Subcutaneous abdominal adipose tissue (tissue), 5 donors: ENCODE measurements around the gene PTPN12.

ENCODE experiments used
- H3K27ac ChIP-seq: one replicate; pipeline ENCODE4 v1.7.0; 2013; ENCODE audit warnings: low read depth, mild to moderate bottlenecking, inconsistent platforms, low read length, moderate library complexity
- H3K27me3 ChIP-seq, 5 donors: one replicate each; pipeline ENCODE4 v1.7.0; 2013; ENCODE audit warnings: low read length in 5 of 5, inconsistent platforms in 1 of 5; ENCODE audit not compliant: control insufficient read depth in 5 of 5, insufficient read depth in 4 of 5
- H3K36me3 ChIP-seq, 5 donors: one replicate each; pipeline ENCODE4 v1.7.0; 2013; ENCODE audit warnings: low read length in 5 of 5; ENCODE audit not compliant: control insufficient read depth in 5 of 5, insufficient read depth in 5 of 5
- H3K4me1 ChIP-seq, 5 donors: one replicate each; pipeline ENCODE4 v1.7.0; 2013; ENCODE audit warnings: low read length in 5 of 5, mild to moderate bottlenecking in 3 of 5, moderate library complexity in 1 of 5; ENCODE audit not compliant: control insufficient read depth in 5 of 5, insufficient read depth in 5 of 5
- H3K4me3 ChIP-seq, 5 donors: one replicate each; pipeline ENCODE4 v1.7.0; 2013; ENCODE audit warnings: low read length in 5 of 5, low read depth in 1 of 5
- H3K9ac ChIP-seq, 5 donors: one replicate each; pipeline ENCODE4 v1.7.0; 2013; ENCODE audit warnings: low read length in 5 of 5, mild to moderate bottlenecking in 4 of 5, moderate library complexity in 3 of 5
- H3K9me3 ChIP-seq, 5 donors: one replicate each; pipeline ENCODE4 v1.7.0; 2013; ENCODE audit warnings: low read length in 5 of 5; ENCODE audit not compliant: control insufficient read depth in 5 of 5
- donor health status: healthy.
- donor health status: healthy.
- donor health status: healthy.
- donor health status: healthy.
- donor health status: healthy.

Gene PTPN12

DNA sequence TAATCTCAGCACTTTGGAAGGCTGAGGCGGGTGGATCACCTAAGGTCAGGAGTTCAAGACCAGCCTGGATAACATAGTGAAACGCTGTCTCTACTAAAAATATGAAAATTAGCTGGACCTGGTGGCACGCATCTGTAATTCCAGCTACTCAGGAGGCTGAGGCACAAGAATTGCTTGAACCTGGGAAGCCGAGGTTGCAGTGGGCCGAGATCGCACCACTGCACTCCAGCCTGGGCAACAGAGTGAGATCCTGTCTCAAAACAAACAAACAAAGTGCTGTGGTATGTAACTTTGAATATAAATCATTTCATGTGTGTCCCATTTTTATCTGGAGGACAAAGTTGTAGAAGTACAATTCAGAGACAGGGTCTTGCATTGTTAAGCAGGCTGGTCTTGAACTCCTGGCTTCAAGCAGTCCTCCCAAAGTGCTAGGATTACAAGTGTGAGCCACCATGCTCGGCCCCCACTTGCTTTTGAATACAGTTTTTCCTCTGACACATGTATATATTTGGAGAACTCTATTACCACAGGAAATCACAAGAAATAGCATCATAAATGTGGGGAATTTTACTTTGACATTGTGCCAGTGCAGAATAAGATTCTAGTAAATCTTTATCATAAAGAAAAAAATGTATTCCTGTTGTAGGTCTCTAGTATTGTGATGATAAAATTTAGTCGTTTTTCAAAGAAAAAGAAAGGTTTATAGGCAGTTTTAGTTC lies 32.6 kb downstream of the PTPN12 start:
- peaks cover 0 to 25% (median 17%) of the 10 kb centered on the region in 5 donors for H3K4me1 ChIP-seq
- H3K27ac ChIP-seq = no peak overlapping the region
- peaks cover 10 to 27% (median 16%) of the 10 kb centered on the region in 5 donors for H3K36me3 ChIP-seq
- H3K9me3 ChIP-seq = no peaks in the 10 kb centered on the region
- no peaks in the 10 kb centered on the region for H3K27me3 ChIP-seq
- H3K4me3 ChIP-seq = no peak overlapping the region
- no peak overlapping the region for H3K9ac ChIP-seq

GRCh38 chr7:77570330-77571011 lies 33.4 kb downstream of the PTPN12 start:
- Histone ChIP-seq H3K9ac (no peak overlapping the region), H3K36me3 (peaks cover 10 to 33% (median 20%) of the 10 kb centered on the region in 5 donors), H3K4me1 (peaks cover 0 to 25% (median 17%) of the 10 kb centered on the region in 5 donors)

DNA sequence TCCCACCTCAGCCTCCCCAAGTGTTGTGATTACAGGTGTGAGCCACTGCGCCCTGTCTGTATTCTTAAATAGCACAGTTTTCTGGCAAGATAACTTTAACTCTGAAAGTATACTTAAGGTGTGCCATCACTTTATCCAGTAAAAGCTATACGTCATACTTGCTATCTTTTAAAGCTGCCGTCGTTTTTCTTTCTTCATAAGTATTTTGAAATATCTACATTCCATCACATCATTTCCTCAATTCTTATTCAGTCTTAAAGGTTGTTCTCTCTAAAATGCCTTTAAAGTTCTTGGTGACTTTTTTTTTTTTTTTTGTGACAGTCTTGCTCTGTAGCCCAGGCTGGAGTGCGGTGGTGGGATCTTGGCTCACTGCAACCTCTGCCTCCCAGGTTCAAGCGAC lies 34.7 kb downstream of the PTPN12 start:
- Histone ChIP-seq H3K4me1 (peaks cover 0 to 14% (median 7%) of the 10 kb centered on the region in 5 donors), H3K27ac (no peak overlapping the region), H3K27me3 (no peaks in the 10 kb centered on the region), H3K9me3 (no peaks in the 10 kb centered on the region), H3K36me3 (peaks cover 10 to 46% (median 29%) of the 10 kb centered on the region in 5 donors), H3K4me3 (no peak overlapping the region), H3K9ac (no peak overlapping the region)

More at GRCh38 chr7:77570330-77571011, 33.4 kb downstream of the PTPN12 start:
- Histone ChIP-seq H3K4me3 (no peak overlapping the region), H3K9me3 (no peaks in the 10 kb centered on the region), H3K27me3 (no peaks in the 10 kb centered on the region), H3K27ac (no peak overlapping the region)

DNA sequence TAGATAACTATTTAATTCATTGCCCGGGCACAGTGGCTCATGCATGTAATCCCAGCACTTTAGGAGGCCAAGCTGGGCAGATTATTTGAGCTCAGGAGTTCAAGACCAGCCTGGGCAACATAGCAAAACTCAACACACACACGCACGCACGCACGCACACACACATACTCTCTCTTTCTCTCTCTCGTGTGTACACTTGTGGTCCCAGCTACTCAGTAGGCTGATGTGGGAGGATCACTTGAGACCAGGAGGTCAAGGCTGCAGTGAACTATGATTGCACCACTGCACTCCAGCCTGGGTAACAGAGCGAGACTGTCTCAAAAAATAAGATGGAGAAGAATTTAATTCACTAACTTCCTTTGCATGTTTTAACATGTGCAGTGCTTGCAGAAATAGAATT lies 38.1 kb downstream of the PTPN12 start:
- no peak overlapping the region for H3K9ac ChIP-seq
- no peaks in the 10 kb centered on the region for H3K9me3 ChIP-seq
- peaks cover 0 to 11% (median 4%) of the 10 kb centered on the region in 5 donors for H3K4me1 ChIP-seq
- H3K27me3 ChIP-seq = no peaks in the 10 kb centered on the region
- H3K27ac ChIP-seq = no peak overlapping the region
- H3K36me3 ChIP-seq = peaks cover 16 to 48% (median 31%) of the 10 kb centered on the region in 5 donors
- H3K4me3 ChIP-seq = no peak overlapping the region

DNA sequence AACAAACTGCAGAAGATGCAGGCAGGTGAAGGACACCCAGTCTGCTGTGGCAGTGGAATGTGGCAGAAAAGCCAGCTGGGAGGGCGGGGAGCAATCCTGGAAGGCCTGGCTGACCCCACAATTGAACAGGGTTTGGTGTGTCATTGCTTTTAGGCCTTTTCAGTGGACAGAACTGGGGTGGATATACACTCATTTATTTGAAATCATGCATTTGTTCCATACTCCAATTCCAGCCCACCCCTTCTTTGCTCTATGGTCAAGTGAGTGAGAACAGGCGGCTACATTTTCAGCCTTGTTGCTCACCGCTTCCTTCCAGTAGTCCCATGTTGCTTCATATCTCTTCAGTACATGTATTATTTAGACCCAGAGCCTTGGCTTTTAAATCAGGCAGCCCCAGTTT lies 39.8 kb downstream of the PTPN12 start:
- no peaks in the 10 kb centered on the region for H3K9me3 ChIP-seq
- no peak overlapping the region for H3K27ac ChIP-seq
- H3K4me1 ChIP-seq = peaks cover 0 to 7% (median 4%) of the 10 kb centered on the region in 5 donors
- peaks cover 16 to 47% (median 31%) of the 10 kb centered on the region in 5 donors for H3K36me3 ChIP-seq
- H3K9ac ChIP-seq = no peak overlapping the region
- H3K27me3 ChIP-seq = no peaks in the 10 kb centered on the region
- H3K4me3 ChIP-seq = no peak overlapping the region

GRCh38 chr7:77579797-77580196 lies 42.7 kb downstream of the PTPN12 start:
- Histone ChIP-seq H3K9ac (no peak overlapping the region), H3K9me3 (no peaks in the 10 kb centered on the region), H3K36me3 (peaks cover 5 to 25% (median 15%) of the 10 kb centered on the region in 5 donors), H3K4me3 (no peak overlapping the region), H3K27ac (no peak overlapping the region), H3K4me1 (peaks cover 0 to 7% (median 4%) of the 10 kb centered on the region in 5 donors), H3K27me3 (no peaks in the 10 kb centered on the region)

DNA sequence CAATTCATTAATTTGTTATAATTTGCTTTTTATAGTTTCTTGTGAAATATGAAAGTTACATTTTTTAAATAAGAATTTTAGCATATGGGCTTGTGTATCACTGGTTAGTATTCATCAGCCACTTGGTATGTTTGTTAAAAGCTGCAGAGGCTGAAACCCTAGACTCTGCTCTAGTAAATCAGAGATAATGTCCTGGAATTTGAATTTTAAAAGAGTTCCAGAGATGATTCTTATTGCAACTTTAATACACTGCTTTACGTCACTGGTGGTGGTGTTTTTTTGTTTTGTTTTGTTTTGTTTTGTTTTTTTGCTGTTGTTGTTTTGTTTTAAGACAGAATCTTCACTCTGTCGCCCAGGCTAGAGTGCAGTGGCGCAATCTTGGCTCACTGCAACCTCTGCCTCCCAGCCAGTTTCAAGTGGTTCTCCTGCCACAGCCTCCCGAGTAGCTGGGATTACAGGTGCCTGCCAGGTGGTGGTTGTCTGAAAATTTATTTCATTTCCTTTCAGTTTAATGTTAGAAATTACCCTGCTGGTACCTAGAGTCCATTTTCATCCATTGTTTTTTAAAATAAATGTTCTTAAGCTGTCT lies 43.8 kb downstream of the PTPN12 start:
- no peaks in the 10 kb centered on the region for H3K27me3 ChIP-seq
- peaks cover 0 to 22% (median 11%) of the 10 kb centered on the region in 5 donors for H3K36me3 ChIP-seq
- peaks cover 0 to 7% (median 4%) of the 10 kb centered on the region in 5 donors for H3K4me1 ChIP-seq
- H3K27ac ChIP-seq = no peak overlapping the region
- H3K4me3 ChIP-seq = no peak overlapping the region
- H3K9ac ChIP-seq = no peak overlapping the region
- no peaks in the 10 kb centered on the region for H3K9me3 ChIP-seq

DNA sequence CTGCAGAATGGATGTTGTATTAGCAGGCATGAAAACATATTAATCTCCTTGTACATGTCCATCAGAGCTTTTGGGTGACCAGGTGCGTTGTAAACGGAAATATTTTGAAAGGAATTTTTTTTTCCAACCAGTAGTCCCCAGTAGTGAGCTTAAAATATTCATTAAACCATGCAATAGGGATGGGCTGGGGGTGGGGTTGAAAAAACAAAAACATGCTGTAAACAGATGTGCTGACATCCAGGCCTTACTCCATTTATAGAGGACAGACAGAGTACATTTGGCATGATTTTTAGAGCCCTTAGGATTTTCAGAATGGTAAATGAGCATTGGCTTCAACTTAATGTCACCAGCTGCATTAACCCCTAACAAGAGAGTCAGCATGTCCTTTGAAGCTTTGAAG lies 50.2 kb downstream of the PTPN12 start:
- no peaks in the 10 kb centered on the region for H3K9me3 ChIP-seq
- no peak overlapping the region for H3K4me3 ChIP-seq
- peaks cover 6 to 25% (median 22%) of the 10 kb centered on the region in 5 donors for H3K36me3 ChIP-seq
- no peak overlapping the region for H3K27ac ChIP-seq
- H3K9ac ChIP-seq = no peak overlapping the region
- H3K4me1 ChIP-seq = peaks cover 0 to 7% (median 0%) of the 10 kb centered on the region in 5 donors
- no peaks in the 10 kb centered on the region for H3K27me3 ChIP-seq

DNA sequence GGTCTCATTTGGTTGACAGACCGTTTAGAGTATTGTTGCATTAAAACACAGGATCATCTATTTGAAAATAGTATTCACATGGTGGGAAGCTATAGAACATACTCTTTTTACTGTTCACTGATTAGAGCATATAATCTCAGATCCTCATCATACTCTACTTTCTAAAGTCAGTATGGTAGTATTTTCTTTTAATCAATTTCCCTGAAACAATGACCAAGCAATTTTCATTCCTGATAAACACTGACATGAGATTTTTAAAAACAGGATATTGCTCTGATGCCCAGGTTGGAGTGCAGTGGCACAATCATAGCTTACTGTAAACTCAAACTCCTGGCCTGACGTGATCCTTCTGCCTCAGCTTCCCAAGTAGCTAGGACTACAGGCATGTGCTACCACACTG lies 63.9 kb downstream of the PTPN12 start:
- H3K9ac ChIP-seq = no peak overlapping the region
- no peaks in the 10 kb centered on the region for H3K4me1 ChIP-seq
- H3K4me3 ChIP-seq = no peak overlapping the region
- no peaks in the 10 kb centered on the region for H3K27me3 ChIP-seq
- peaks cover 18 to 49% (median 25%) of the 10 kb centered on the region in 5 donors for H3K36me3 ChIP-seq
- H3K9me3 ChIP-seq = no peaks in the 10 kb centered on the region
- H3K27ac ChIP-seq = no peak overlapping the region

GRCh38 chr7:77606562-77606961 lies 69.5 kb downstream of the PTPN12 start:
- Histone ChIP-seq H3K36me3 (peaks cover 14 to 43% (median 18%) of the 10 kb centered on the region in 5 donors), H3K27me3 (no peaks in the 10 kb centered on the region), H3K4me3 (no peak overlapping the region), H3K4me1 (peaks cover 0 to 3% (median 0%) of the 10 kb centered on the region in 5 donors), H3K9ac (no peak overlapping the region), H3K27ac (no peak overlapping the region), H3K9me3 (no peaks in the 10 kb centered on the region)
